HCT116 (cell line): Measurements from ENCODE around the gene CHST15. TPM values are rescaled to one million over a fixed set of nuclear protein-coding genes. Genes with fewer than 3 reads are reported as not detected.
"Not testable (repeated sequence)": the region's sequence is repeated elsewhere in the genome, so short reads cannot be mapped to it uniquely, and the experiment has no call there.

Experiments used
- ATAC-seq: fragments of 200-7000 bp; cut with Tn5 transposase; 2 replicates; pipeline ENCODE4 v1.9.1; 2020; ENCODE audit warnings: mild to moderate bottlenecking, moderate library complexity
- BruUV-seq: library from RNA; stranded (reverse); fragments of 400-500 nt; replicated peaks from 2 replicates; lab custom pipeline; 2021; lab: Mats Ljungman, UMichigan
- CTCF ChIA-PET: fragments of 300-600 bp; sonication (Branson Sonifier 250); formaldehyde crosslinking; loops from one replicate; lab custom pipeline; 2021; ENCODE audit warnings: antibody characterized with exemption; lab: Charles Lee
- POLR2A ChIA-PET: fragments of 300-600, 350-600 bp; sonication (Branson Sonifier 250); formaldehyde crosslinking; loops from one replicate; lab custom pipeline; 2021; ENCODE audit warnings: antibody characterized with exemption; lab: Charles Lee
- RAD21 ChIA-PET, 2 experiments: fragments of 300-600 bp; sonication (Branson Sonifier 250); formaldehyde crosslinking; loops; one replicate each; lab custom pipeline; 2023; ENCODE audit warnings: low total read pairs in 2 of 2; ENCODE audit not compliant: uncharacterized antibody in 2 of 2, unreplicated experiment in 2 of 2, low non-redundant PET in 1 of 2; lab: Charles Lee
- DNase-seq: peaks from one replicate; pipeline ENCODE4 v3.0.0-alpha.2; 2010; ENCODE audit warnings: low read depth, low spot score
- H2AFZ ChIP-seq: fragments of 200-600 bp; shearing (Covaris generic), sonication (generic); 2 replicates; pipeline ENCODE4 v1.6.1; 2017; ENCODE audit warnings: low read depth, mixed run types, mixed read lengths, antibody characterized with exemption, low read length; ENCODE audit not compliant: poor library complexity, severe bottlenecking
- H3K27ac ChIP-seq: 2 replicates; pipeline ENCODE4 v1.5.1; 2012; ENCODE audit warnings: low read depth, low read length
- H3K27me3 ChIP-seq: fragments of 200-600 bp; sonication (generic); 2 replicates; pipeline ENCODE4 v1.6.1; 2016; ENCODE audit warnings: mixed run types, low read length, mixed read lengths; ENCODE audit not compliant: insufficient read depth
- H3K36me3 ChIP-seq, 2 experiments: fragments of 200-500 bp in 1 of 2; fragments of 200-600 bp in 1 of 2; sonication (Bioruptor generic) in 1 of 2; sonication (generic) in 1 of 2; 2 replicates each; pipeline versions ENCODE4 v1.5.1 to v1.6.1; 2014 to 2016; ENCODE audit warnings: low read length in 2 of 2, inconsistent platforms in 1 of 2, mixed read lengths in 1 of 2, mixed run types in 1 of 2; ENCODE audit not compliant: insufficient read depth in 2 of 2, control insufficient read depth in 1 of 2
- H3K4me1 ChIP-seq, 2 experiments: fragments of 200-600 bp in 1 of 2; sonication (generic) in 1 of 2; 2 replicates each; pipeline versions ENCODE4 v1.5.1 to v1.6.1; 2012 to 2017; ENCODE audit warnings: low read length in 2 of 2, inconsistent platforms in 1 of 2, mild to moderate bottlenecking in 1 of 2, mixed read lengths in 1 of 2, mixed run types in 1 of 2, moderate library complexity in 1 of 2; ENCODE audit not compliant: insufficient read depth in 2 of 2, control insufficient read depth in 1 of 2
- H3K4me2 ChIP-seq: fragments of 200-600 bp; sonication (generic); 2 replicates; pipeline ENCODE4 v1.6.1; 2017; ENCODE audit warnings: mixed run types, low read length, mixed read lengths
- H3K4me3 ChIP-seq, 2 experiments: fragments of 200-600 bp in 1 of 2; sonication (generic) in 1 of 2; replicated peaks in 1 of 2; 2 replicates each; pipeline ENCODE4 v1.5.1; 2011 to 2016; ENCODE audit warnings: low read length in 2 of 2, control low read depth in 1 of 2, low read depth in 1 of 2, mild to moderate bottlenecking in 1 of 2, mixed read lengths in 1 of 2, mixed run types in 1 of 2
- H3K79me2 ChIP-seq: fragments of 200-600 bp; sonication (generic); 2 replicates; pipeline ENCODE4 v1.6.1; 2017; ENCODE audit warnings: mild to moderate bottlenecking, mixed run types, low read length, moderate library complexity, mixed read lengths; ENCODE audit not compliant: insufficient read depth
- H3K9ac ChIP-seq: fragments of 200-600 bp; sonication (generic); 2 replicates; pipeline ENCODE4 v1.6.1; 2016; ENCODE audit warnings: low read length, mixed read lengths
- H3K9me2 ChIP-seq: fragments of 200-600 bp; sonication (generic), shearing (Covaris generic); 2 replicates; pipeline ENCODE4 v1.6.1; 2017; ENCODE audit warnings: mixed run types, mild to moderate bottlenecking, moderate library complexity; ENCODE audit not compliant: insufficient read depth
- H3K9me3 ChIP-seq, 2 experiments: fragments of 200-500 bp in 1 of 2; fragments of 200-600 bp in 1 of 2; sonication (Bioruptor generic) in 1 of 2; sonication (generic) in 1 of 2; 2 replicates each; pipeline ENCODE4 v1.6.1; 2014 to 2017; ENCODE audit warnings: low read length in 2 of 2, mixed read lengths in 2 of 2, inconsistent platforms in 1 of 2, low read depth in 1 of 2, mild to moderate bottlenecking in 1 of 2, mixed run types in 1 of 2, moderate library complexity in 1 of 2; ENCODE audit not compliant: control insufficient read depth in 1 of 2, insufficient read depth in 1 of 2
- H4K20me1 ChIP-seq: fragments of 200-600 bp; sonication (generic), shearing (Covaris generic); 2 replicates; pipeline ENCODE4 v1.6.1; 2017; ENCODE audit warnings: mixed run types, mild to moderate bottlenecking, moderate library complexity; ENCODE audit not compliant: insufficient read depth
- CBX3 ChIP-seq: IDR thresholded peaks from 2 replicates; pipeline ENCODE4 v1.6.1; 2012; ENCODE audit warnings: low read depth
- EZH2 ChIP-seq: fragments of 200-600 bp; sonication (generic); IDR thresholded peaks from 2 replicates; pipeline ENCODE4 v1.6.1; 2017; ENCODE audit warnings: antibody characterized with exemption, mixed run types
- EZH2phosphoT487 ChIP-seq: fragments of 200-600 bp; IDR thresholded peaks from 2 replicates; pipeline ENCODE4 v1.6.1; 2018; ENCODE audit warnings: antibody characterized with exemption, borderline replicate concordance
- SP1 ChIP-seq: IDR thresholded peaks from 2 replicates; pipeline ENCODE4 v1.6.1; 2012; ENCODE audit warnings: low read depth
- intact Hi-C: fragments of 100-400 bp; cut with micrococcal nuclease; formaldehyde crosslinking; loops from 2 replicates; pipeline ENCODE4 v1.10.0; 2022
- total RNA-seq: library from RNA; stranded (reverse); gene quantifications from one replicate; pipeline ENCODE4 v1.2.1, GENCODE V29; 2021; ENCODE audit not compliant: unreplicated experiment
- TF ChIP-seq, protein P1 (sequence below): IDR thresholded peaks from 2 replicates; pipeline ENCODE4 v1.6.1; 2012; ENCODE audit warnings: low read depth
- TF ChIP-seq, protein P2 (sequence below): IDR thresholded peaks from 2 replicates; pipeline ENCODE4 v1.6.1; 2012

Gene CHST15
- total RNA-seq, 1 experiment from 2014 or later, result 47.2 TPM

DNA sequence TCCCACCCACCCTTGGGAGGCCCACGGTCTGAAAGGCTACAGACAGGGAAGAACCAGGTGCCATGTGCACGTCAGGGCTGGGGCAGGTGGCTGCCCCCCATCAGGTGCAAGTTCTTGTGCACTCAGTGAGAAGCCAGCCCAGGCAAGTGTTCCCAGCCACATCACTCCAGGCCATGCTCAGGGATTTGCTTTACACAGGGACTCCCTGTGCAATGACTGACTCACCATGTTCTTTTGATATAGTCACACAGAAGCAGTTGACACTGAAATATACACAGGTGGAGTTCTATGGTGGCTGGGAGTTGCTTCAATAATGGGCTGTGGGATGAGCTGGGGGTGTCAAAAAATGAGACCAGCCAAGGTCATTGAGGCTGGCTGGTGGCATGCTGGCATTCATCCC lies 8.0 kb upstream of the CHST15 start:
- H3K4me2 ChIP-seq, result no peak overlapping the region
- no peaks in the 10 kb centered on the region for H4K20me1 ChIP-seq
- H3K9ac ChIP-seq, result no peak overlapping the region
- RAD21 ChIA-PET, result no interaction called here
- H3K4me1 ChIP-seq, result peaks cover 13 to 17% of the 10 kb centered on the region in 2 experiments
- no peaks in the 10 kb centered on the region for H3K79me2 ChIP-seq
- POLR2A ChIA-PET, result no interaction called here
- H3K9me3 ChIP-seq, result peaks cover 0 to 5% of the 10 kb centered on the region in 2 experiments; a peak in 1 of 4 replicates
- no peak for TF ChIP-seq EZH2phosphoT487
- no peak for TF ChIP-seq SP1
- no peak for TF ChIP-seq EZH2
- TF ChIP-seq, protein P1, sequence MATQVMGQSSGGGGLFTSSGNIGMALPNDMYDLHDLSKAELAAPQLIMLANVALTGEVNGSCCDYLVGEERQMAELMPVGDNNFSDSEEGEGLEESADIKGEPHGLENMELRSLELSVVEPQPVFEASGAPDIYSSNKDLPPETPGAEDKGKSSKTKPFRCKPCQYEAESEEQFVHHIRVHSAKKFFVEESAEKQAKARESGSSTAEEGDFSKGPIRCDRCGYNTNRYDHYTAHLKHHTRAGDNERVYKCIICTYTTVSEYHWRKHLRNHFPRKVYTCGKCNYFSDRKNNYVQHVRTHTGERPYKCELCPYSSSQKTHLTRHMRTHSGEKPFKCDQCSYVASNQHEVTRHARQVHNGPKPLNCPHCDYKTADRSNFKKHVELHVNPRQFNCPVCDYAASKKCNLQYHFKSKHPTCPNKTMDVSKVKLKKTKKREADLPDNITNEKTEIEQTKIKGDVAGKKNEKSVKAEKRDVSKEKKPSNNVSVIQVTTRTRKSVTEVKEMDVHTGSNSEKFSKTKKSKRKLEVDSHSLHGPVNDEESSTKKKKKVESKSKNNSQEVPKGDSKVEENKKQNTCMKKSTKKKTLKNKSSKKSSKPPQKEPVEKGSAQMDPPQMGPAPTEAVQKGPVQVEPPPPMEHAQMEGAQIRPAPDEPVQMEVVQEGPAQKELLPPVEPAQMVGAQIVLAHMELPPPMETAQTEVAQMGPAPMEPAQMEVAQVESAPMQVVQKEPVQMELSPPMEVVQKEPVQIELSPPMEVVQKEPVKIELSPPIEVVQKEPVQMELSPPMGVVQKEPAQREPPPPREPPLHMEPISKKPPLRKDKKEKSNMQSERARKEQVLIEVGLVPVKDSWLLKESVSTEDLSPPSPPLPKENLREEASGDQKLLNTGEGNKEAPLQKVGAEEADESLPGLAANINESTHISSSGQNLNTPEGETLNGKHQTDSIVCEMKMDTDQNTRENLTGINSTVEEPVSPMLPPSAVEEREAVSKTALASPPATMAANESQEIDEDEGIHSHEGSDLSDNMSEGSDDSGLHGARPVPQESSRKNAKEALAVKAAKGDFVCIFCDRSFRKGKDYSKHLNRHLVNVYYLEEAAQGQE, result no peak
- no peak for TF ChIP-seq CBX3
- TF ChIP-seq, protein P2, sequence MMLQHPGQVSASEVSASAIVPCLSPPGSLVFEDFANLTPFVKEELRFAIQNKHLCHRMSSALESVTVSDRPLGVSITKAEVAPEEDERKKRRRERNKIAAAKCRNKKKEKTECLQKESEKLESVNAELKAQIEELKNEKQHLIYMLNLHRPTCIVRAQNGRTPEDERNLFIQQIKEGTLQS, result no peak
- TF ChIP-seq, all 23 proteins: peak for 0
- BruUV-seq, result no TSS peak
- intact Hi-C loops, result no loop called here
- Histone ChIP-seq H2AFZ (no peak overlapping the region), H3K27me3 (no peaks in the 10 kb centered on the region), H3K9me2 (no peaks in the 10 kb centered on the region), H3K36me3 (no peaks in the 10 kb centered on the region), H3K27ac (no peak overlapping the region), H3K4me3 (no peak overlapping the region)
- no peak for DNase-seq
- CTCF ChIA-PET, result no interaction called here
- no peak for ATAC-seq

DNA sequence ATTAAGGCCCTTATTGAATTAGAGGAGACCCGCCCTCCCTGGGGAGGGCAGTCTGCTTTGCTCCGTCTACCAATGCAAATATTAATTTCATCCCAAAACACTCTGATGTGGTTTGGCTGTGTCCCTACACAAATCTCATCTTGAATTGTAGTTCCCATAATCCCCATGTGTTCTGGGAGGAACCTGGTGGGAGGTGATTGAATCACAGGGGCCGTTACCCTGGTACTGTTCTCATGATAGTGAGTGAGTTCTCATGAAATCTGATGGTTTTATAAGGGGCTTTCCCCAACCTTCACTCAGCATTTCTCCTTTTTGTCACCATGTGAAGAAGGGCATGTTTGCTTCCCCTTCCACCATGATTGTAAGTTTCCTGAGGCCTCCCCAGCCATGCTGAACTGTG lies 7.3 kb upstream of the CHST15 start:
- H3K4me1 ChIP-seq, result peaks cover 6 to 10% of the 10 kb centered on the region in 2 experiments
- BruUV-seq, H3K27ac ChIP-seq, H3K27me3 ChIP-seq, intact Hi-C loops, H4K20me1 ChIP-seq, ATAC-seq, DNase-seq, H3K36me3 ChIP-seq, H3K9me2 ChIP-seq, H2AFZ ChIP-seq, POLR2A ChIA-PET, H3K79me2 ChIP-seq, H3K4me3 ChIP-seq, H3K9ac ChIP-seq, CTCF ChIA-PET, H3K4me2 ChIP-seq, H3K9me3 ChIP-seq: not testable (repeated sequence)
- RAD21 ChIA-PET, result interaction anchor here in 1 of 2 experiments (0.6 kb wide), 1 partner anchor 18 kb away, joined by 3 read pairs; no protein-coding TSS in a partner anchor
